ENCODE results near the gene IFFO2.

- TF ChIP-seq POLR2A (IDR thresholded peaks at IDR 0.05) (no peak), CTCF (IDR thresholded peaks at IDR 0.05) (no peak)
Measured at GRCh38 chr1:18893120-18893519, 63.4 kb downstream of the IFFO2 start.

All from transverse colon (tissue), 3 donors.